T-helper 1 cell treated with Interleukin-12 subunit alpha and Interleukin-12 subunit beta and Interleukin-4 antibody, amounts not matched to agents 30 μg/mL and 1 μg/mL, for 36 hours (primary cell): ENCODE data around the gene TFAP2C.
"Not testable (repeated sequence)": the region's sequence is repeated elsewhere in the genome, so short reads cannot be mapped to it uniquely, and the experiment has no call there.

Experiments used
- H3K27ac Mint-ChIP-seq: one replicate; pipeline ENCODE4 v1.8.0; 2021; ENCODE audit warnings: mild to moderate bottlenecking, mixed read lengths
- H3K27me3 Mint-ChIP-seq: one replicate; pipeline ENCODE4 v1.8.0; 2021; ENCODE audit warnings: low read depth, mixed read lengths
- H3K36me3 Mint-ChIP-seq: one replicate; pipeline ENCODE4 v1.8.0; 2021; ENCODE audit warnings: low read depth, mixed read lengths
- H3K4me1 Mint-ChIP-seq: one replicate; pipeline ENCODE4 v1.8.0; 2021; ENCODE audit warnings: low read depth, mixed read lengths
- H3K4me3 Mint-ChIP-seq: one replicate; pipeline ENCODE4 v1.8.0; 2021; ENCODE audit warnings: mild to moderate bottlenecking, moderate library complexity, mixed read lengths
- H3K9me3 Mint-ChIP-seq: one replicate; pipeline ENCODE4 v1.8.0; 2021; ENCODE audit warnings: mixed read lengths

TFAP2C gene

DNA sequence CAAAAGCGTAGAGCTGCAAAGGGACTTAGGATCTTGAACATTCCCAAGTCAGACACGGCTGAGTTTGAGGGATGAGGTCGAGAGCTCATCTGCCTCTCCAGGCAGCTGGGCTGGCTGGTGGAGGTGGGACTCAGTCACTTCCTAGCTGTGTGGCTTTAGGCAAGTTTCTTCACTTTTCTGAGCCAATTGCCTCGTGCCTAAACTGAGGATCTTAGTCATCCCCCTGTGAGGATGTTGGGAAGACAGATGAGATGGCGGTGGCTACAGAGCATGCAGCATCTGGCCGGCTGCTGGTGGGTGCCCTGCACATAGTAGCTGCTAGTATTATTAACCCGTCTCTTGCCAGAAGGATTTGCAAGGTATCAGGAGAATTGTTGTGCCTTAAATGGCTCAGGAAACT lies 27.5 kb downstream of the TFAP2C start:
- Mint-ChIP-seq H3K4me3 (no peak overlapping the region), H3K27me3 (no peaks in the 10 kb centered on the region), H3K9me3 (no peaks in the 10 kb centered on the region), H3K36me3 (no peaks in the 10 kb centered on the region), H3K27ac (no peak overlapping the region), H3K4me1 (no peaks in the 10 kb centered on the region)

DNA sequence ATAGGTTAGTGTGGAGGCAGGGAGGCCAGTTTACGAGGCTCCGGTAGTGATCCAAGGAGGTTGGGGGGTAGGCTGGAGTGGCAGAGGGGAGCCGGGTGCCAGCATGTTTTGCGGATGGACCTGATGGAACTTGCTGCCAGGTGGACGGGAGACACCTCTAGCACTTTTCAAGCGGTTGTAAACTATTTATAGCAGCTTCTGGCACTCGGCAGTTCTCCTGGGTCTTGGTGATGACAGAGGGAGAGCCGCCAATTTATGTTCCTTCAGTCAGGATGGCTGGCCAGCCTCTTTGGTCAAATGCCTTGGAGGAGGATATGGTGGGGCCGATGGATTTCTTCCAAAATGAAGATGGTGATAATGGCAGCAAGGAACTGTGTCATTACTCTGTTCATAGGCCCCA lies 28.8 kb downstream of the TFAP2C start:
- no peaks in the 10 kb centered on the region for H3K4me1 Mint-ChIP-seq
- H3K27ac Mint-ChIP-seq, result no peak overlapping the region
- H3K27me3 Mint-ChIP-seq, result no peaks in the 10 kb centered on the region
- H3K36me3 Mint-ChIP-seq, result no peaks in the 10 kb centered on the region
- no peaks in the 10 kb centered on the region for H3K9me3 Mint-ChIP-seq
- H3K4me3 Mint-ChIP-seq, result no peak overlapping the region

DNA sequence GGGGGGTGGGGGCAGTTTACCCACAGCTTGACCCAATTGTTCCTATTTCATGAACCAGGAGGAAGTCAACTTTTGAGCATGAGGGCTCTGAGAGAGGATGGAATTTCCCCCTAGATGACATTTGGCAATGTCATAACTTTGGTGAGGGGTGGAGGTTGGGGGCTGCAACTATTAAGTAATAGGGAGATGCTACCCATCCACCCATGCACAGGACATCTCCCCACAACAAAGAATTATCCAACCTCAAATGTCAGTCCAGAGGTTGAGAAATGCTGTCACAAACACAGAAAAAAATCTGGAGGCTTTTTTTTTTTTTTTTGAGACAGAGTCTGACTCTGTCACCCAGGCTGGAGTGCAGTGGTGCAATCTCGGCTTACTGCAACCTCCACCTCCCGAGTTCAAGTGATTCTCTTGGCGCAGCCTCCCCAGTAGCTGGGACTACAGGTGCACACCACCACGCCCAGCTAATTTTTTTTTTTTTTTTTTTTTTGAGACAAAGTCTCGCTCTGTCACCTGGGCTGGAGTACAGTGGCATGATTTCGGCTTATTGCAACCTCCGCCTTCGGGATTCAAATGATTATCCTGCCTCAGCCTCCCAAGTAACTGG lies 29.3 kb downstream of the TFAP2C start:
- not testable (repeated sequence) for H3K4me1 Mint-ChIP-seq, H3K27ac Mint-ChIP-seq, H3K27me3 Mint-ChIP-seq, H3K9me3 Mint-ChIP-seq, H3K36me3 Mint-ChIP-seq, H3K4me3 Mint-ChIP-seq

DNA sequence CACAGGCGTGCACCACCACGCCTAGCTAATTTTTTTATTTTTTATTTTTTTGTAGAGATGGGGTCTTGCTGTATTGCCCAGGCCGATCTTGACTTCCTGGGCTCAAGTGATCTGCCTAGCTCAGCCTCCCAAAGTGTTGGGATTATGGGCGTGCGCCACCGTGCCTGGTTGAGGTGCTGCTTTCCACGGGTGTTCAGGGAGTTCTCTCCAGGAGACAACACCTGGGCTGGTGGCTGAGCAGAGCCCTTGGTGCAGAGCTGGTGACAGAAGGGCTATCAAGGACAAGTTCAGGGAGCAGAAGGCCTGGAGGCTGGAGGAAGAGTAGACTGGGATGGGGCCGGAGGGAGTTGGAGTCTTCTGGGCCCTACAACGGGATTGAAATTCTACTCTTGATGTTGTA lies 34.6 kb downstream of the TFAP2C start:
- no peaks in the 10 kb centered on the region for H3K27me3 Mint-ChIP-seq
- no peak overlapping the region for H3K4me3 Mint-ChIP-seq
- H3K27ac Mint-ChIP-seq, result no peak overlapping the region
- no peaks in the 10 kb centered on the region for H3K36me3 Mint-ChIP-seq
- H3K9me3 Mint-ChIP-seq, result no peaks in the 10 kb centered on the region
- H3K4me1 Mint-ChIP-seq, result no peaks in the 10 kb centered on the region

DNA sequence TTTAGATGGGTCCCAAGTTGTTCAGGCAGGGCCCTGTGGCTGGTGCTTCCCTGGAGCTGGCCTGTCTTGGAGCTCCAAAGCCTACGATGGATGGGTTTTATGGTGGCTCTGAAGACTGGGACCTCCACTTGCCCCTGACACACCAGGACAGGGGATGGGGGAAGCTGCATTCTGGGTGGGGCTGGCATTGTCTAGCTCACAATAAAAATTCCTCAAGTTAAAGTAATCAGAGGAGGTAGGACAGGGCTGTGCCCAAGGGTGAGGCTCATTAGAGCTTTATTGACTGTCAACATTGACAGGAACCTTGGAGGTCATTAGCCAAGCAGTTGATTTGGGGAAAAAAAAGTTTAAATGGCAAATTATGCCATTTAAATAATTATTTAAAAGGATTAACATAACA lies 35.7 kb downstream of the TFAP2C start:
- Mint-ChIP-seq H3K9me3 (no peaks in the 10 kb centered on the region), H3K36me3 (no peaks in the 10 kb centered on the region), H3K4me3 (no peak overlapping the region)

DNA sequence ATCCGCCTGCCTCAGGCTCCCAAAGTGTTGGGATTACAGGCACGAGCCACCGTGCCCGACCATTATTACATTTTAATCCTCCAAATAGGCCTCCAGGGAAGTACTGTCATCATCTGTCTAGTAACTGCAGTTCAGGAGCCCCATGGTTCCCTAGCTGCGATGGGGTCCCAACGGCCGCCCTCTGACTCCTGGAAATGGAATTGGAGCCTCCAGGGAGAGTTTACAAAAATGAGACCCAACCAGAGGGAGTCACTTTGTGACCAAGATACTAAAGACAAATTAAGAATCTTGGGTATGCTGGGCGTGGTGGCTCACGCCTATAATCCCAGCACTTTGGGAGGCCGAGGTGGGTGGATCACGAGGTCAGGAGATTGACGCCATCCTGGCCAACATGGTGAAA lies 36.7 kb downstream of the TFAP2C start:
- Mint-ChIP-seq H3K36me3 (no peaks in the 10 kb centered on the region), H3K4me1 (no peaks in the 10 kb centered on the region)

More for the DNA sequence above, 35.7 kb downstream of the TFAP2C start:
- Mint-ChIP-seq H3K27ac (no peak overlapping the region), H3K27me3 (no peaks in the 10 kb centered on the region), H3K4me1 (no peaks in the 10 kb centered on the region)

DNA sequence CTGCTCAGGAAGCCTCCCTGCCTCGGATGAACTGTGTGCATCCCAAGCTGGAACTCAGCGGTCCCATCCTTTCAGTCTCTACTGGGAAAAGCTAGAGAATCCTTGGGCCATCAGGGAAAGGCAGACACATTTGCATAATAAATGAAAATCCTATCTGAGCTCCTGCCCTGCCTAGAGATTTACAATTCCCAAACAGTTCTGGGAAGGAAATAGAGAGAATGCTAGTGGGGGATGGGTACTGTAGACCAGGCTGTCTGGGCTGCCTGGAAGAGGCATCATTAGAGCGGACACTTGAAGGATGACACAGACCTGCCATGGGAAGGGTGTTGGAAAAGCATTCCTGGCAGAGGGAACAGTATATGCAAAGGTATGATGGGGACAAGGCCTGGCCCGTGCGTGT lies 44.3 kb downstream of the TFAP2C start:
- Mint-ChIP-seq H3K4me1 (no peaks in the 10 kb centered on the region), H3K9me3 (no peaks in the 10 kb centered on the region), H3K36me3 (no peaks in the 10 kb centered on the region), H3K27ac (no peak overlapping the region), H3K4me3 (no peak overlapping the region), H3K27me3 (no peaks in the 10 kb centered on the region)

More for the DNA sequence above, 36.7 kb downstream of the TFAP2C start:
- no peaks in the 10 kb centered on the region for H3K9me3 Mint-ChIP-seq
- no peak overlapping the region for H3K27ac Mint-ChIP-seq
- no peak overlapping the region for H3K4me3 Mint-ChIP-seq
- H3K27me3 Mint-ChIP-seq, result no peaks in the 10 kb centered on the region

DNA sequence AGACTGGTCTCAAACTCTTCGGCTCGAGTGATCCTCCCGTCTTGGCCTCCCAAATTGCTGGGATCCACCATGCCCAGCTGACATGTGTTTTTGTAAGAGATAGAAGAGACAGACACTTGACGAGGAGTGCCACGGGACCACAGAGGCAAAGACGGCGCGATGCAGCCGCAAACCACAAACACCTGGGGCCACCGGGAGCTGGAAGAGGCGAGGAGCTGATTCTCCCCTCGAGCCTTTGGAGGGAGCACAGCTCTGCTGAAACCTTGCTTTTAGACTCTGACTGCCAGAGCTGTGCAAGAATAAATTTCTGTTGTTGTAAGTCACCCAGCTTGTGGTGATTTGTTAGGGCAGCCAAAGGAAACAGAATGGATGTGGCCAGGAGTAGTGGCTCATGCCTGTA lies 46.9 kb downstream of the TFAP2C start:
- H3K27ac Mint-ChIP-seq, result no peak overlapping the region
- no peaks in the 10 kb centered on the region for H3K9me3 Mint-ChIP-seq
- H3K4me3 Mint-ChIP-seq, result no peak overlapping the region
- H3K27me3 Mint-ChIP-seq, result no peaks in the 10 kb centered on the region
- no peaks in the 10 kb centered on the region for H3K4me1 Mint-ChIP-seq
- no peaks in the 10 kb centered on the region for H3K36me3 Mint-ChIP-seq

DNA sequence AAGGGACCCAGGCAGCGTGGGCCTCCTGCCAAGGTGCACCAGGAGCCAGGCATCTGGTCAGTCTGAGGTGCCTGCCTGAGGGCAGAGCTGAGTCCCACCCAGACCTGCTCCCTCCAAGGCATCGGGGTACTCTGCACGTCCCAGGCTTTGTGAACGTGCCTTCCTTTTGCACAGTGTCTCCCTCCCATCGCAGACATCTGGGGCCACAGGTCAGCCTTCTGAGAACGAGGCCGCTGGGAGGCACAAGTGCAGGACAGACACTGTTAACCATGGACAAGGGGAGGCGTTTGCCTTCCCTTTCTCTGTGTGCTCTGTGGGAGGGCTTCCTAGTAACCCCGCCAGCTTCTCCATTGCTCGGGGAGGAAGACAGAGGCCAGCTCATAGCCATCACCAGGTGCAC lies 47.6 kb downstream of the TFAP2C start:
- Mint-ChIP-seq H3K9me3 (no peaks in the 10 kb centered on the region), H3K4me3 (no peak overlapping the region), H3K36me3 (no peaks in the 10 kb centered on the region), H3K4me1 (no peaks in the 10 kb centered on the region), H3K27me3 (no peaks in the 10 kb centered on the region), H3K27ac (no peak overlapping the region)

DNA sequence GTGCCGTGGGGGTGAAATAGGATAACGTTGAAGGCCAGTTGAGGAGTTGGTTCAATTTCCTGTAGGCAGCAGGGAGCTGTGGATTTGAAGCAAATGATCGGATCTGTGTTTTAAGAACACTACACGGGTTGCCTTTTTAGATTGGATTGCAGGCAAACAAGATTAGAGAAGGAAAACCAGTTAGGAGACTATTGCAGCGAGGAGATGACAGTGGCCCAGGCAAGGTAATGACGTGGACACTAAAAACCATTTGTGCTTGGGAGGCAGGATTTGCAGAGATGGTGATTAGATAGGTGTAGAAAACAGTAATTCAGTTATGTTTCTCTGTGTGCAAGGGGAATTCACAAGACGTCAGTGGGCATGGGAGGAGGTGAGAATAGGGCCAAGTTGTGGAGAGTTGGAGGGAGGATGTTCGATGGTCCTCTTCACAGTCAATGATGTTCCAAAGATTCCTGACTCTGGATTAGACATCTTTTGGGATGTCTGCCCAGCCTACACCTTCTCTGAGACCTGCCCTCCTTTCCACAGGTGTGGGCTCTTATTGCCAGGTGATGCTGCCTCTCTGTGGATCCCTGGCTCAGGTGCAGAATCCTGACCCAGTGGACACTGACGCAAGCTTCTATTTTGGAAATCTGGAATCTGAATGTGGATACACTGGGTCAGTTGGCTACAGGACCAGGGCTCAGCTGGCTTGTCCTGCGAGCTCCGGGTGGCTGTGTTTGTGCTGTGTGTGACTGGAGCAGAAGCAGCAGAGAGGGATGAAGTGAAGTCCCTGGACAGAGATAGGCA lies 54.2 kb downstream of the TFAP2C start:
- no peak overlapping the region for H3K4me3 Mint-ChIP-seq
- H3K36me3 Mint-ChIP-seq, result no peaks in the 10 kb centered on the region
- no peaks in the 10 kb centered on the region for H3K4me1 Mint-ChIP-seq
- no peak overlapping the region for H3K27ac Mint-ChIP-seq
- H3K27me3 Mint-ChIP-seq, result no peaks in the 10 kb centered on the region
- no peaks in the 10 kb centered on the region for H3K9me3 Mint-ChIP-seq

DNA sequence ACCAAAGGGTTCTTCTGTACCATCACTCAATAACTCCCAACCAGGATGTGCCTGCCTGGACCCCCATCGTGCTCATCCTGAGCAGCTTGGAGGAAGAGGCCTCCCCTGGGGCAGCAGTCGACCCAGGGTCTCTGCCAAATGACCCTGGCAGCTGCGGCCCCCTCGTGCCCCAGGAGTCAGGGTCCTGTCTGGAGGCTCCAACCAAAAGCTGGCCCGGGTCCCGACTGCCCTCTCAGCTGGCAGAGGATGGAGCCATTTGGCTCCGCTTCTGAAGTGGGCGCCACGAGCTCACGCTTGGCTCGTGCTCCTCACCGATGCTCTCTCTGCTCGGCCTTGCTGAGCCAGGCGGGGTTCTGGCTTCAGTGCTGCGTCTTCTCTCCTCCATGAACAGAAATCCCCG lies 56.8 kb downstream of the TFAP2C start:
- Mint-ChIP-seq H3K27ac (no peak overlapping the region), H3K9me3 (no peaks in the 10 kb centered on the region), H3K4me1 (no peaks in the 10 kb centered on the region), H3K27me3 (no peaks in the 10 kb centered on the region), H3K4me3 (no peak overlapping the region), H3K36me3 (no peaks in the 10 kb centered on the region)

DNA sequence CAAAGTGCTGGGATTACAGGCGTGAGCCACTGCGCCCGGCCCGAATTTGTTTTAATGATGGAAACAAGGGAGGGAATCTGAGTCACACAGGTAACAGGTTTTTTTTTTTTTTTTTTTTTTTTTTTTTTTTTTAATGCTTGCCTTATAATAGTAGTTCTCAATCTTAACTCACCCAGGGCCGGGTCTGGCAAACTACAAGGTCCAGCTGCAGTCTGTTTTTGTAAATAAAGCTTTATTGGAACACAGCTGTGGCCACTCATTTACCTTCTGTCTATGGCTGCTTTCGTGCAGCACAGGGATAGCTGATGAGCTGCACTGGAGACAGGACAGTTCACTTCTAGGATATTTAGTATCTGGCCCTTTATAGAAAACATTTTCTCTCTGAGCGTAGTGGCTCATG lies 58.0 kb downstream of the TFAP2C start:
- Mint-ChIP-seq H3K27ac (no peak overlapping the region), H3K4me3 (no peak overlapping the region), H3K27me3 (no peaks in the 10 kb centered on the region), H3K4me1 (no peaks in the 10 kb centered on the region), H3K9me3 (no peaks in the 10 kb centered on the region), H3K36me3 (no peaks in the 10 kb centered on the region)

DNA sequence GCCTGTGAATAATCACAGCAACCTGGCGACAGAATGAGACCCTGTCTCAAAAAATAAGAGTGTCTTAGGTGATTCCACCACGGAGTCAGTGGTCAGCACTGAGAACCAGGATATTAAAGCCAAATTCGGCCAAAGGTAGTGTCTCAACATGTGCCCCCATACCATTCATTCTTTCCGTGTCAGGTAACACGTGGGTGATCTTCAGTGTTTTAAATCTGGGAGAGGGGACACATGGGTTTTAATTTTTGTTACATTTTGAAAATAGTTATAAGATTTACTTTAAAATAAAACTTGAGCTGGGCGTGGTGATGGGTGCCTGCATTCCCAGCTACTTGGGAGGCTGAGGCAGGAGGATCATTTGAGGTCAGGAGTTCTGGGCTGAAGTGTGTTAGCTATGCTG lies 59.0 kb downstream of the TFAP2C start:
- H3K27me3 Mint-ChIP-seq, result no peaks in the 10 kb centered on the region
- no peaks in the 10 kb centered on the region for H3K9me3 Mint-ChIP-seq
- H3K4me3 Mint-ChIP-seq, result no peak overlapping the region
- H3K4me1 Mint-ChIP-seq, result no peaks in the 10 kb centered on the region
- no peaks in the 10 kb centered on the region for H3K36me3 Mint-ChIP-seq
- no peak overlapping the region for H3K27ac Mint-ChIP-seq
